SU-DHL-6 (cell line): ENCODE results near the gene SCLY.

Source experiments
- H2AFZ ChIP-seq: fragments of 200-600 bp; sonication (generic); 2 replicates; pipeline ENCODE4 v1.6.1; 2014; ENCODE audit warnings: low read depth, mild to moderate bottlenecking, moderate library complexity, mixed read lengths, antibody characterized with exemption, low read length; ENCODE audit not compliant: severe bottlenecking
- H3F3A ChIP-seq: fragments of 200-600 bp; shearing (Covaris generic); 2 replicates; pipeline ENCODE4 v1.6.0; 2016; ENCODE audit warnings: antibody characterized with exemption, mild to moderate bottlenecking; ENCODE audit not compliant: insufficient read depth
- H3K27ac ChIP-seq: fragments of 200-600 bp; sonication (generic); 2 replicates; pipeline ENCODE4 v1.5.1; 2016; ENCODE audit warnings: low read depth, mild to moderate bottlenecking, low read length, moderate library complexity, mixed read lengths
- H3K27me3 ChIP-seq: fragments of 200-600 bp; sonication (generic), shearing (Covaris generic); 2 replicates; pipeline ENCODE4 v1.6.0; 2014; ENCODE audit warnings: mild to moderate bottlenecking, low read length
- H3K36me3 ChIP-seq: fragments of 200-600 bp; sonication (generic); 2 replicates; pipeline ENCODE4 v1.6.1; 2014; ENCODE audit warnings: mild to moderate bottlenecking, low read length, mixed read lengths
- H3K4me2 ChIP-seq: fragments of 300-600, 200-600 bp; shearing (Covaris generic), sonication (generic); 2 replicates; pipeline ENCODE4 v1.6.0; 2014; ENCODE audit warnings: low read length, low read depth, mild to moderate bottlenecking; ENCODE audit not compliant: poor library complexity, severe bottlenecking
- H3K4me3 ChIP-seq: fragments of 200-600 bp; sonication (generic); 2 replicates; pipeline ENCODE4 v1.5.1; 2014; ENCODE audit warnings: antibody characterized with exemption, low read length, mild to moderate bottlenecking, mixed read lengths; ENCODE audit not compliant: insufficient read depth, poor library complexity, severe bottlenecking
- H3K79me2 ChIP-seq: fragments of 200-600 bp; sonication (generic); 2 replicates; pipeline ENCODE4 v1.6.1; 2014; ENCODE audit warnings: mild to moderate bottlenecking, low read length, moderate library complexity; ENCODE audit not compliant: insufficient read depth
- H3K9ac ChIP-seq: fragments of 200-600 bp; sonication (generic); 2 replicates; pipeline ENCODE4 v1.7.0; 2014; ENCODE audit warnings: mild to moderate bottlenecking, low read length
- H3K9me2 ChIP-seq: fragments of 200-600 bp; sonication (generic); replicated peaks from 2 replicates; pipeline ENCODE4 v1.6.1; 2014; ENCODE audit warnings: low read length; ENCODE audit not compliant: insufficient read depth
- H3K9me3 ChIP-seq: fragments of 200-600 bp; sonication (generic); 2 replicates; pipeline ENCODE4 v1.6.1; 2014; ENCODE audit warnings: low read length, mixed read lengths; ENCODE audit not compliant: insufficient read depth
- H4K20me1 ChIP-seq: fragments of 200-600 bp; sonication (generic); 2 replicates; pipeline ENCODE4 v1.6.1; 2014; ENCODE audit warnings: low read depth, mild to moderate bottlenecking, antibody characterized with exemption, low read length, moderate library complexity, mixed read lengths
- EZH2phosphoT487 ChIP-seq: fragments of 200-600 bp; sonication (generic), shearing (Covaris generic); conservative IDR thresholded peaks from 2 replicates; pipeline ENCODE4 v1.6.1; 2018; ENCODE audit warnings: mild to moderate bottlenecking, antibody characterized with exemption, low read length, moderate library complexity, mixed read lengths
- TF ChIP-seq, protein P1 (sequence below): fragments of 200-600 bp; sonication (generic); IDR thresholded peaks from one replicate; pipeline ENCODE4 v1.5.1; 2017; ENCODE audit warnings: antibody characterized with exemption, mild to moderate bottlenecking, low read length, moderate library complexity; ENCODE audit not compliant: insufficient read depth, poor library complexity, severe bottlenecking

The SCLY gene

GRCh38 chr2:238063414-238064189 is 2.8 kb downstream of the SCLY start:
- peaks cover 8% of the 10 kb centered on the region; the same call in 1 of the 2 replicates for H3K79me2 ChIP-seq
- no peaks in the 10 kb centered on the region for H3K27me3 ChIP-seq
- TF ChIP-seq, protein P1, sequence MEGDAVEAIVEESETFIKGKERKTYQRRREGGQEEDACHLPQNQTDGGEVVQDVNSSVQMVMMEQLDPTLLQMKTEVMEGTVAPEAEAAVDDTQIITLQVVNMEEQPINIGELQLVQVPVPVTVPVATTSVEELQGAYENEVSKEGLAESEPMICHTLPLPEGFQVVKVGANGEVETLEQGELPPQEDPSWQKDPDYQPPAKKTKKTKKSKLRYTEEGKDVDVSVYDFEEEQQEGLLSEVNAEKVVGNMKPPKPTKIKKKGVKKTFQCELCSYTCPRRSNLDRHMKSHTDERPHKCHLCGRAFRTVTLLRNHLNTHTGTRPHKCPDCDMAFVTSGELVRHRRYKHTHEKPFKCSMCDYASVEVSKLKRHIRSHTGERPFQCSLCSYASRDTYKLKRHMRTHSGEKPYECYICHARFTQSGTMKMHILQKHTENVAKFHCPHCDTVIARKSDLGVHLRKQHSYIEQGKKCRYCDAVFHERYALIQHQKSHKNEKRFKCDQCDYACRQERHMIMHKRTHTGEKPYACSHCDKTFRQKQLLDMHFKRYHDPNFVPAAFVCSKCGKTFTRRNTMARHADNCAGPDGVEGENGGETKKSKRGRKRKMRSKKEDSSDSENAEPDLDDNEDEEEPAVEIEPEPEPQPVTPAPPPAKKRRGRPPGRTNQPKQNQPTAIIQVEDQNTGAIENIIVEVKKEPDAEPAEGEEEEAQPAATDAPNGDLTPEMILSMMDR, result no peak
- TF ChIP-seq EZH2phosphoT487, result no peak
- H3K4me3 ChIP-seq, result no peak overlapping the region
- H3K9ac ChIP-seq, result no peak overlapping the region
- H4K20me1 ChIP-seq, result no peaks in the 10 kb centered on the region
- no peaks in the 10 kb centered on the region for H3K9me2 ChIP-seq
- H3F3A ChIP-seq, result no peaks in the 10 kb centered on the region; the same call in 1 of the 2 replicates
- no peaks in the 10 kb centered on the region for H3K9me3 ChIP-seq
- H3K27ac ChIP-seq, result no peak overlapping the region
- no peak overlapping the region for H2AFZ ChIP-seq
- 0 out of 2 replicates have a peak, but pooled peaks cover 3% of the 10 kb centered on the region for H3K36me3 ChIP-seq
- H3K4me2 ChIP-seq, result no peak overlapping the region

- no peak overlapping the region for H3K4me2 ChIP-seq
- 0 out of 2 replicates have a peak, but pooled peaks cover 3% of the 10 kb centered on the region for H3K36me3 ChIP-seq
- H3K79me2 ChIP-seq, result peaks cover 8% of the 10 kb centered on the region; the same call in 1 of the 2 replicates
Observed at GRCh38 chr2:238064376-238064775, 3.6 kb downstream of the SCLY start.

DNA sequence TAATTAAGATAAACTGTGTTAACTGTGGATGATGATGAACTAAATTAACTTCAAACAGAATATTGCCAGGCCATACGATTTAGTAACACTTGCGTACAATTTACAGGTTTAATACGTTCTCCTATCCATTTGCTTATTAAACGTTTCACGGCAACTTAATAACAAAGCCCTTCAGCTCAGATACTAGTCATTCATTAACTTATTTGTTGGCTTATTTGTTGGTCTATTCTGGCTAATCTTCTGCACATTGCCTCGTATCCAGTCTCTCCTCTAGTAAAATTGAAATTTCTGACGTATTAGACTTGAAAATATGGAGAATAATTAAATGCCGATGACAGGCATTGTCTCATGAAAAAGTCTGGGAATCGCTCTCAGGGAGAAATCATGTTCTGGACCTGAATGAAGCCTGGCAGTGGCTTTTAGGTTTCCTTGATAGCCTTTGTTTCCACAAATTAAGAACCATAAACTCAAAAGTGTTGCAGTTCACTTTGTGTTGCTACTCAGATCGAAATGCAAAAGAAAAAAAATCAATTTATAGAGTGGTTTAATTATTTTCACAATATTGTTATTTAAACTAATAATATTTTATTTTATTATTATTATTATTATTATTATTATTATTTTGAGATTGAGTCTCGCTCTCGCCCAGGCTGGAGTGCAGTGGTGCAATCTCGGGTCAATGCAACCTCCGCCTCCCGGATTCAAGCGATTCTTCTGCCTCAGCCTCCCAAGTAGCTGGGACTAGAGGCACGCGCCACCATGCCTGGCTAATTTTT is 4.5 kb downstream of the SCLY start:
- H3K4me3 ChIP-seq, result no peak overlapping the region
- no peaks in the 10 kb centered on the region for H3K27me3 ChIP-seq
- no peak for TF ChIP-seq EZH2phosphoT487
- TF ChIP-seq, protein P1, result no peak
- H3K27ac ChIP-seq, result no peak overlapping the region
- no peaks in the 10 kb centered on the region for H3K9me2 ChIP-seq
- H3K36me3 ChIP-seq, result 0 out of 2 replicates have a peak, but pooled peaks cover 3% of the 10 kb centered on the region
- H3K9me3 ChIP-seq, result no peaks in the 10 kb centered on the region
- H3K79me2 ChIP-seq, result peaks cover 8% of the 10 kb centered on the region; the same call in 1 of the 2 replicates
- no peak overlapping the region for H2AFZ ChIP-seq
- H3K4me2 ChIP-seq, result no peak overlapping the region
- no peaks in the 10 kb centered on the region; the same call in 1 of the 2 replicates for H3F3A ChIP-seq
- no peaks in the 10 kb centered on the region for H4K20me1 ChIP-seq
- no peak overlapping the region for H3K9ac ChIP-seq

More at GRCh38 chr2:238064376-238064775, 3.6 kb downstream of the SCLY start:
- no peak for TF ChIP-seq EZH2phosphoT487
- TF ChIP-seq, protein P1, result no peak
- Histone ChIP-seq H3K4me3 (no peak overlapping the region), H3K27ac (no peak overlapping the region), H2AFZ (no peak overlapping the region), H3K9me3 (no peaks in the 10 kb centered on the region), H3K9me2 (no peaks in the 10 kb centered on the region), H3F3A (no peaks in the 10 kb centered on the region; the same call in 1 of the 2 replicates), H3K27me3 (no peaks in the 10 kb centered on the region), H3K9ac (no peak overlapping the region), H4K20me1 (no peaks in the 10 kb centered on the region)
